Bronchial epithelial cell (primary cell): ENCODE data around the gene SYT7. TPM values are rescaled to one million over a fixed set of nuclear protein-coding genes. Genes with fewer than 3 reads are reported as not detected.
A peak's percentile ranks its signal among the peaks of the same experiment; 100 is the strongest.

Experiments
- DNase-seq: peaks from one replicate; pipeline ENCODE4 v3.0.0-alpha.2; 2010; ENCODE audit warnings: low read depth
- FAIRE-seq: peaks from 2 replicates; lab custom pipeline; 2011; peaks lifted over from hg19 to GRCh38; lab: Jason Lieb, UNC
- H3K27me3 ChIP-seq: 2 replicates; pipeline ENCODE4 v1.5.1; 2011; ENCODE audit warnings: low read length; ENCODE audit not compliant: control insufficient read depth, insufficient read depth
- H3K36me3 ChIP-seq: 2 replicates; pipeline ENCODE4 v1.5.1; 2011; ENCODE audit warnings: low read length; ENCODE audit not compliant: control insufficient read depth, insufficient read depth
- H3K4me3 ChIP-seq: 2 replicates; pipeline ENCODE4 v1.5.1; 2011; ENCODE audit warnings: mild to moderate bottlenecking, low read depth, low read length, control low read depth
- CTCF ChIP-seq: IDR thresholded peaks from 2 replicates; pipeline ENCODE4 v1.5.1; 2011; ENCODE audit warnings: mild to moderate bottlenecking, moderate library complexity, low read length, control low read depth, inconsistent platforms; ENCODE audit not compliant: insufficient read depth, severe bottlenecking
- total RNA-seq: library from RNA; depleted of rRNA; stranded (reverse); fragments of >200 nt; gene quantifications from 2 replicates; pipeline ENCODE4 v1.2.1, GENCODE V29; 2014

SYT7 gene
- total RNA-seq, 1 donor from 2014 or later = 21.1 TPM

GRCh38 chr11:61545341-61545740 is 35.5 kb downstream of the SYT7 start:
- DNase-seq (no peak), FAIRE-seq (no peak)
- TF ChIP-seq CTCF = peak; percentile 42

GRCh38 chr11:61544466-61544865 is 36.4 kb downstream of the SYT7 start:
- no peak for DNase-seq
- Histone ChIP-seq H3K4me3 (no peak overlapping the region), H3K27me3 (peaks cover 1% of the 10 kb centered on the region), H3K36me3 (peaks cover 4% of the 10 kb centered on the region)
- no peak for FAIRE-seq
- TF ChIP-seq CTCF = no peak

More at GRCh38 chr11:61545341-61545740, 35.5 kb downstream of the SYT7 start:
- Histone ChIP-seq H3K27me3 (no peaks in the 10 kb centered on the region), H3K4me3 (no peak overlapping the region), H3K36me3 (peaks cover 4% of the 10 kb centered on the region)

- H3K36me3 ChIP-seq = peaks cover 4% of the 10 kb centered on the region
- no peak overlapping the region for H3K4me3 ChIP-seq
- no peak for TF ChIP-seq CTCF
- H3K27me3 ChIP-seq = peaks cover 1% of the 10 kb centered on the region
- FAIRE-seq (no peak), DNase-seq (peak; percentile 65)
Measured at GRCh38 chr11:61543606-61544306, 37.1 kb downstream of the SYT7 start.

GRCh38 chr11:61542705-61543104 is 38.2 kb downstream of the SYT7 start:
- DNase-seq (no peak), FAIRE-seq (no peak)
- H3K36me3 ChIP-seq = peaks cover 4% of the 10 kb centered on the region
- H3K4me3 ChIP-seq = no peak overlapping the region
- TF ChIP-seq CTCF = no peak
- H3K27me3 ChIP-seq = peaks cover 4% of the 10 kb centered on the region

DNA sequence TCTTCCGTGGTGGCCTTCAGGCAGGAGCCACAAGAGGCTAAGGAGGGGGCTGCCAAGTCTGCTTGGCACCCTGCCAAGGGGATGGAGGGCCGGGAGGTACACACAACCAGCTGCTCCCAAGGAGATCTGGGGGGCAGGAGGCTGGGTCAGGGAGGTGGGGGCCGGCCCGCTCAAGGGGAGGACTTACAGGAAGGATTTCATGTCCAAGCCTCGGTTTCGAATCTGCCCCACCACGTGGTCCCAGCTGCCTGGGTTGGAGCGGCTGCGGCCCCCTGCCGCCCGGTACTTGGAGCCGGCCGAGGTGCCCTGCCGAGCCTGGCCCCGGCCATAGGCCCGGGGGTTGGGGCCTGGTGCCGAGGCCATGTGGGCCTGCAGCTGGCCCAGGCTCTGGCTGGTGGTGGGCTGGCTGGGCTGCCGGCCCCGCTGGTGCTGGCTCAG is 38.8 kb downstream of the SYT7 start:
- no peak for DNase-seq
- no peak for FAIRE-seq
- TF ChIP-seq CTCF = no peak
- no peak overlapping the region for H3K4me3 ChIP-seq
- peaks cover 4% of the 10 kb centered on the region for H3K27me3 ChIP-seq
- H3K36me3 ChIP-seq = peaks cover 4% of the 10 kb centered on the region
